ENCODE data around the gene DNMT3A. TPM values are rescaled to one million over a fixed set of nuclear protein-coding genes. Genes with fewer than 3 reads are reported as not detected.
"Not testable (repeated sequence)": the region's sequence is repeated elsewhere in the genome, so short reads cannot be mapped to it uniquely, and the experiment has no call there.

DNMT3A gene
- total and polyA plus RNA-seq, 2 experiments from 2014 or later = 47.2 to 80.4 TPM

DNA sequence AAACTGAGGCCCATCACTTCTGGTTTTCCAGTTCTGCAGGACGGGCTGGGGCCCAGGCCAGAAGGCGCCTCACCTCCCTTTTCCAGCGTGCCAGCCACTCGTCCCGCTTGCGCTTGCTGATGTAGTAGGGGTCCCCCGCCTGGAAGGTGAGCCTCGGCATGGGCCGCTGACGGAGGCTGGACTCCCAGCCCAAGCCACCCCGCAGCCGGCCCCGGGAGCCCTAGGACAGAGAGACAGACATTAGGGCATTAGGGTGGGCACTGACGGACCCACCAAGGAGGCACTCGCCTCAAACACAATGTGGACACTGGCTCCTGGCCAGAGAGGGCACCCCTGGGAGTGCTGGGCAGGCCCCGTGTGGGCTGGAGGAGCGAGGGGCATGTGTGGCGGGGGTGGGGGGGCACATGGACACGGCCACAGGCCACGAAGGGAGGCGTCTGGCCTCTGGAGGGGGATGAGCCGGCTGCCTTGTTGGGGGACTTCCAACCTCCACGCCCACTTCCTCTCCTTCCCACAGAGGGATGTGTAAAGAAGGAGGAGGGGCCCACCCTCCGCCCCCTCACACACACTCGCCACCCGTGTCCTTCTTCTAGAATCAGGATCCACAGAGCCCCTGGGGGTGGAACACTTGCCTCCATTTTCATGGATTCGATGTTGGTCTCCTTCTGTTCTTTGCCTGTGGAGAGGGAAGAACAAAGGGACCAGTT lies 66.7 kb downstream of the DNMT3A start (continued):
- TF ChIP-seq, protein P1, sequence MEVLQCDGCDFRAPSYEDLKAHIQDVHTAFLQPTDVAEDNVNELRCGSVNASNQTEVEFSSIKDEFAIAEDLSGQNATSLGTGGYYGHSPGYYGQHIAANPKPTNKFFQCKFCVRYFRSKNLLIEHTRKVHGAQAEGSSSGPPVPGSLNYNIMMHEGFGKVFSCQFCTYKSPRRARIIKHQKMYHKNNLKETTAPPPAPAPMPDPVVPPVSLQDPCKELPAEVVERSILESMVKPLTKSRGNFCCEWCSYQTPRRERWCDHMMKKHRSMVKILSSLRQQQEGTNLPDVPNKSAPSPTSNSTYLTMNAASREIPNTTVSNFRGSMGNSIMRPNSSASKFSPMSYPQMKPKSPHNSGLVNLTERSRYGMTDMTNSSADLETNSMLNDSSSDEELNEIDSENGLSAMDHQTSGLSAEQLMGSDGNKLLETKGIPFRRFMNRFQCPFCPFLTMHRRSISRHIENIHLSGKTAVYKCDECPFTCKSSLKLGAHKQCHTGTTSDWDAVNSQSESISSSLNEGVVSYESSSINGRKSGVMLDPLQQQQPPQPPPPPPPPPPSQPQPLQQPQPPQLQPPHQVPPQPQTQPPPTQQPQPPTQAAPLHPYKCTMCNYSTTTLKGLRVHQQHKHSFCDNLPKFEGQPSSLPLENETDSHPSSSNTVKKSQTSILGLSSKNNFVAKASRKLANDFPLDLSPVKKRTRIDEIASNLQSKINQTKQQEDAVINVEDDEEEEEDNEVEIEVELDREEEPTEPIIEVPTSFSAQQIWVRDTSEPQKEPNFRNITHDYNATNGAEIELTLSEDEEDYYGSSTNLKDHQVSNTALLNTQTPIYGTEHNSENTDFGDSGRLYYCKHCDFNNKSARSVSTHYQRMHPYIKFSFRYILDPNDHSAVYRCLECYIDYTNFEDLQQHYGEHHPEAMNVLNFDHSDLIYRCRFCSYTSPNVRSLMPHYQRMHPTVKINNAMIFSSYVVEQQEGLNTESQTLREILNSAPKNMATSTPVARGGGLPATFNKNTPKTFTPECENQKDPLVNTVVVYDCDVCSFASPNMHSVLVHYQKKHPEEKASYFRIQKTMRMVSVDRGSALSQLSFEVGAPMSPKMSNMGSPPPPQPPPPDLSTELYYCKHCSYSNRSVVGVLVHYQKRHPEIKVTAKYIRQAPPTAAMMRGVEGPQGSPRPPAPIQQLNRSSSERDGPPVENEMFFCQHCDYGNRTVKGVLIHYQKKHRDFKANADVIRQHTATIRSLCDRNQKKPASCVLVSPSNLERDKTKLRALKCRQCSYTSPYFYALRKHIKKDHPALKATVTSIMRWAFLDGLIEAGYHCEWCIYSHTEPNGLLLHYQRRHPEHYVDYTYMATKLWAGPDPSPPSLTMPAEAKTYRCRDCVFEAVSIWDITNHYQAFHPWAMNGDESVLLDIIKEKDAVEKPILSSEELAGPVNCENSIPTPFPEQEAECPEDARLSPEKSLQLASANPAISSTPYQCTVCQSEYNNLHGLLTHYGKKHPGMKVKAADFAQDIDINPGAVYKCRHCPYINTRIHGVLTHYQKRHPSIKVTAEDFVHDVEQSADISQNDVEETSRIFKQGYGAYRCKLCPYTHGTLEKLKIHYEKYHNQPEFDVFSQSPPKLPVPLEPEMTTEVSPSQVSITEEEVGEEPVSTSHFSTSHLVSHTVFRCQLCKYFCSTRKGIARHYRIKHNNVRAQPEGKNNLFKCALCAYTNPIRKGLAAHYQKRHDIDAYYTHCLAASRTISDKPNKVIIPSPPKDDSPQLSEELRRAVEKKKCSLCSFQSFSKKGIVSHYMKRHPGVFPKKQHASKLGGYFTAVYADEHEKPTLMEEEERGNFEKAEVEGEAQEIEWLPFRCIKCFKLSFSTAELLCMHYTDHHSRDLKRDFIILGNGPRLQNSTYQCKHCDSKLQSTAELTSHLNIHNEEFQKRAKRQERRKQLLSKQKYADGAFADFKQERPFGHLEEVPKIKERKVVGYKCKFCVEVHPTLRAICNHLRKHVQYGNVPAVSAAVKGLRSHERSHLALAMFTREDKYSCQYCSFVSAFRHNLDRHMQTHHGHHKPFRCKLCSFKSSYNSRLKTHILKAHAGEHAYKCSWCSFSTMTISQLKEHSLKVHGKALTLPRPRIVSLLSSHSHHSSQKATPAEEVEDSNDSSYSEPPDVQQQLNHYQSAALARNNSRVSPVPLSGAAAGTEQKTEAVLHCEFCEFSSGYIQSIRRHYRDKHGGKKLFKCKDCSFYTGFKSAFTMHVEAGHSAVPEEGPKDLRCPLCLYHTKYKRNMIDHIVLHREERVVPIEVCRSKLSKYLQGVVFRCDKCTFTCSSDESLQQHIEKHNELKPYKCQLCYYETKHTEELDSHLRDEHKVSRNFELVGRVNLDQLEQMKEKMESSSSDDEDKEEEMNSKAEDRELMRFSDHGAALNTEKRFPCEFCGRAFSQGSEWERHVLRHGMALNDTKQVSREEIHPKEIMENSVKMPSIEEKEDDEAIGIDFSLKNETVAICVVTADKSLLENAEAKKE (CRISPR knock-in tag; IDR thresholded peaks at IDR 0.05) = no peak
- no peak for TF ChIP-seq JUNB (IDR thresholded peaks at IDR 0.05; ENCODE audit: unreplicated experiment)

DNA sequence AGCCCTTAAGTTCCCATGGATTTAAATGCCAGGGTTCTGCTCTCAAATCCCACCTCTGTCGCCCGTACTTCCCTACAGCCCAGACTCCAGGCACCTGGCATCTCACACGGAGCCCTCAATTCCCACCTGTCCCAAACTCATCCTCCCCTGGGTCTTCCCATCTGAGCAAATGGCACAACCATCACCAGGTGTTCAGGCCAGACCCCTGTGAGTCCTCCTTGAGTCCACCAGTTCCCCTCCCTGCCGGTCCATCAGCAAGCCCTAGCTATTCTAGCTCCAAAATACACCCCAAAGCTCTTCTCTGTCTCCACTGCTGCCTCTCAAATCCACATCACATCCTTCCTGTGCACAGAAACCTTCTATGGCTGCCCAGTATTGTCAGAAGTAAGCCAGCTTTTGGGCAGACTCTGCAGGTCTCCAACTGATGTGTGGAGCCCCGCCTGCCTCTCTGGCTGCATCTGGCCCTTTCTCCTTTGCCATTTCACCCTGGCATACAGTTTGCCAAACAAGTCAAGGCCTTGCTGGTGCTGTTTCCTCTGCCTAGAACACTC lies 67.7 kb downstream of the DNMT3A start:
- peaks cover 4% of the 10 kb centered on the region; the same call in 2 of the 3 replicates for H3K36me3 Mint-ChIP-seq (ENCODE audit: low read depth)
- no peak overlapping the region for H3K27ac Mint-ChIP-seq
- Histone ChIP-seq H3K79me2 (replicated peaks; ENCODE audit: insufficient read depth) (no peaks in the 10 kb centered on the region), H2AFZ (no peak overlapping the region), H3K27me3 (ENCODE audit: insufficient read depth) (no peaks in the 10 kb centered on the region), H4K20me1 (replicated peaks; ENCODE audit: insufficient read depth) (no peaks in the 10 kb centered on the region), H3K4me1 (ENCODE audit: insufficient read depth) (peaks cover 38% of the 10 kb centered on the region), H3K36me3 (ENCODE audit: insufficient read depth) (no peaks in the 10 kb centered on the region; the same call in 1 of the 2 replicates), H3F3A (replicated peaks; ENCODE audit: low read depth) (0 out of 2 replicates have a peak, but pooled peaks cover 10% of the 10 kb centered on the region), H3K4me3 (no peak overlapping the region), H3K27ac (ENCODE audit: low read depth) (no peak overlapping the region), H3K4me2 (no peak overlapping the region), H3K9me2 (ENCODE audit: insufficient read depth) (no peaks in the 10 kb centered on the region)
- H3K9me3 Mint-ChIP-seq = no peaks in the 10 kb centered on the region; the same call in 2 of the 3 replicates
- H3K4me1 Mint-ChIP-seq = peaks cover 60% of the 10 kb centered on the region
- ATAC-seq (no peak), DNase-seq (ENCODE audit: low spot score) (no peak)
- H3K27me3 Mint-ChIP-seq (ENCODE audit: insufficient read depth, low read depth, poor library complexity) = peaks cover 25% of the 10 kb centered on the region
- no peak overlapping the region for H3K4me3 Mint-ChIP-seq
- TF ChIP-seq CREB1 (CRISPR knock-in tag; IDR thresholded peaks at IDR 0.05; ENCODE audit: low read depth) = no peak
- no peak for TF ChIP-seq ZNF114 (CRISPR knock-in tag; IDR thresholded peaks at IDR 0.05)
- TF ChIP-seq, protein P2, sequence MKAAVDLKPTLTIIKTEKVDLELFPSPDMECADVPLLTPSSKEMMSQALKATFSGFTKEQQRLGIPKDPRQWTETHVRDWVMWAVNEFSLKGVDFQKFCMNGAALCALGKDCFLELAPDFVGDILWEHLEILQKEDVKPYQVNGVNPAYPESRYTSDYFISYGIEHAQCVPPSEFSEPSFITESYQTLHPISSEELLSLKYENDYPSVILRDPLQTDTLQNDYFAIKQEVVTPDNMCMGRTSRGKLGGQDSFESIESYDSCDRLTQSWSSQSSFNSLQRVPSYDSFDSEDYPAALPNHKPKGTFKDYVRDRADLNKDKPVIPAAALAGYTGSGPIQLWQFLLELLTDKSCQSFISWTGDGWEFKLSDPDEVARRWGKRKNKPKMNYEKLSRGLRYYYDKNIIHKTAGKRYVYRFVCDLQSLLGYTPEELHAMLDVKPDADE (IDR thresholded peaks at IDR 0.05) = no peak

DNA sequence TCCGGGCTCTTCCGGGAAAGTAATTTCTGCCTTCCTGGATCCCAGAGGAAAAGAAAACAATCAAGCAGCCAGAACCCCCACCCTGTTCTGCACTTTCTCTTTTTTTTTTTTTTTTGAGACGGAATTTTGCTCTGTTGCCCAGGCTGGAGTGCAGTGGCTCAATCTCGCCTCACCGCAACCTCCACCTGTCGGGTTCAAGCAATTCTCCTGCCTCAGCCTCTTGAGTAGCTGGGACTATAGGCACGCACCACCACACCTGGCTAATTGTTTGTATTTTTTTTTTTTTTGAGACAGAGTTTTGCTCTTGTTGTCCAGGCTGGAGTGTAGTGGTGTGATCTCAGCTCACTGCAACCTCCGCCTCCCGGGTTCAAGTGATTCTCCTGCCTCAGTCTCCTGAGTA lies 69.0 kb downstream of the DNMT3A start:
- H3K27ac ChIP-seq (ENCODE audit: low read depth); H3K9me2 ChIP-seq (ENCODE audit: insufficient read depth); ATAC-seq; H3K79me2 ChIP-seq (replicated peaks; ENCODE audit: insufficient read depth); H3F3A ChIP-seq (replicated peaks; ENCODE audit: low read depth); H2AFZ ChIP-seq; H3K27ac Mint-ChIP-seq; H3K4me3 ChIP-seq; H3K4me2 ChIP-seq; H3K27me3 ChIP-seq (ENCODE audit: insufficient read depth); H3K4me3 Mint-ChIP-seq; H3K9me3 Mint-ChIP-seq; H3K36me3 Mint-ChIP-seq (ENCODE audit: low read depth); DNase-seq (ENCODE audit: low spot score); H3K36me3 ChIP-seq (ENCODE audit: insufficient read depth); H4K20me1 ChIP-seq (replicated peaks; ENCODE audit: insufficient read depth): not testable (repeated sequence)
- Mint-ChIP-seq H3K27me3 (ENCODE audit: insufficient read depth, low read depth, poor library complexity) (peaks cover 15% of the 10 kb centered on the region), H3K4me1 (peaks cover 47% of the 10 kb centered on the region)
- H3K4me1 ChIP-seq (ENCODE audit: insufficient read depth) = peaks cover 25% of the 10 kb centered on the region

All from GM23338 (cell line).